Progenitor cell of endocrine pancreas (in vitro differentiated cells): ENCODE data around the gene SLC35D1. TPM values are rescaled to one million over a fixed set of nuclear protein-coding genes. Genes with fewer than 3 reads are reported as not detected.
A peak's percentile ranks its signal among the peaks of the same experiment; 100 is the strongest.

Experiments
- DNase-seq: peaks from one replicate; pipeline ENCODE4 v3.0.0; 2021; ENCODE audit warnings: low spot score; ENCODE audit not compliant: unreplicated experiment
- H3K27ac Mint-ChIP-seq: 2 replicates; pipeline ENCODE4 v1.8.0; 2021; ENCODE audit warnings: mild to moderate bottlenecking, moderate library complexity, mixed read lengths
- H3K27me3 Mint-ChIP-seq: 2 replicates; pipeline ENCODE4 v1.8.0; 2021; ENCODE audit warnings: mixed read lengths
- H3K36me3 Mint-ChIP-seq: 2 replicates; pipeline ENCODE4 v1.8.0; 2022; ENCODE audit warnings: mixed read lengths; ENCODE audit not compliant: insufficient read depth
- H3K4me1 Mint-ChIP-seq: 2 replicates; pipeline ENCODE4 v1.8.0; 2021; ENCODE audit warnings: low read depth, mixed read lengths
- H3K4me3 Mint-ChIP-seq: 2 replicates; pipeline ENCODE4 v1.8.0; 2021; ENCODE audit warnings: low read depth, mild to moderate bottlenecking, moderate library complexity, mixed read lengths
- H3K9me3 Mint-ChIP-seq: 2 replicates; pipeline ENCODE4 v1.8.0; 2021; ENCODE audit warnings: low read depth, mixed read lengths
- CTCF ChIP-seq: fragments of 200-600 bp; sonication (generic); IDR thresholded peaks from one replicate; pipeline ENCODE4 v1.5.0; 2021; ENCODE audit warnings: antibody characterized with exemption, mild to moderate bottlenecking; ENCODE audit not compliant: unreplicated experiment
- total RNA-seq: library from RNA; stranded (reverse); gene quantifications from 2 replicates; pipeline ENCODE4 v1.2.1, GENCODE V29; 2021

The SLC35D1 gene
- total RNA-seq, 1 donor from 2014 or later = 11.9 TPM

- no peaks in the 10 kb centered on the region for H3K27me3 Mint-ChIP-seq
- no peak for TF ChIP-seq CTCF
- no peaks in the 10 kb centered on the region for H3K4me1 Mint-ChIP-seq
- H3K9me3 Mint-ChIP-seq = peaks cover 26% of the 10 kb centered on the region
- H3K27ac Mint-ChIP-seq = no peak overlapping the region
- no peak overlapping the region for H3K4me3 Mint-ChIP-seq
- no peak for DNase-seq
- peaks cover 30% of the 10 kb centered on the region for H3K36me3 Mint-ChIP-seq
These were observed 22.1 kb downstream of the SLC35D1 start for GRCh38 chr1:67031859-67032247.

- Mint-ChIP-seq H3K4me3 (no peak overlapping the region), H3K4me1 (no peaks in the 10 kb centered on the region), H3K27me3 (no peaks in the 10 kb centered on the region), H3K27ac (peak overlapping the region; percentile 45), H3K9me3 (peaks cover 21% of the 10 kb centered on the region), H3K36me3 (peaks cover 26% of the 10 kb centered on the region)
- no peak for TF ChIP-seq CTCF
- DNase-seq = no peak
These were observed 22.7 kb downstream of the SLC35D1 start for GRCh38 chr1:67031121-67031858.

- no peak for DNase-seq
- H3K27ac Mint-ChIP-seq = no peak overlapping the region
- no peaks in the 10 kb centered on the region for H3K27me3 Mint-ChIP-seq
- no peak overlapping the region for H3K4me3 Mint-ChIP-seq
- peaks cover 4% of the 10 kb centered on the region for H3K9me3 Mint-ChIP-seq
- no peaks in the 10 kb centered on the region for H3K4me1 Mint-ChIP-seq
- no peak for TF ChIP-seq CTCF
- peaks cover 16% of the 10 kb centered on the region for H3K36me3 Mint-ChIP-seq
These were observed 24.5 kb downstream of the SLC35D1 start for GRCh38 chr1:67029472-67029871.

GRCh38 chr1:67020765-67021164 is 33.2 kb downstream of the SLC35D1 start:
- TF ChIP-seq CTCF = no peak
- no peaks in the 10 kb centered on the region for H3K27me3 Mint-ChIP-seq
- peak overlapping the region; percentile 11 for H3K27ac Mint-ChIP-seq

GRCh38 chr1:67020304-67020703 is 33.6 kb downstream of the SLC35D1 start:
- Mint-ChIP-seq H3K4me1 (peaks cover 24% of the 10 kb centered on the region), H3K9me3 (no peaks in the 10 kb centered on the region), H3K27ac (peak overlapping the region; percentile 85), H3K27me3 (no peaks in the 10 kb centered on the region), H3K4me3 (no peak overlapping the region), H3K36me3 (peaks cover 12% of the 10 kb centered on the region)
- no peak for TF ChIP-seq CTCF
- no peak for DNase-seq

More at GRCh38 chr1:67020765-67021164, 33.2 kb downstream of the SLC35D1 start:
- peaks cover 24% of the 10 kb centered on the region for H3K4me1 Mint-ChIP-seq
- peaks cover 13% of the 10 kb centered on the region for H3K36me3 Mint-ChIP-seq
- H3K4me3 Mint-ChIP-seq = no peak overlapping the region
- DNase-seq = no peak
- no peaks in the 10 kb centered on the region for H3K9me3 Mint-ChIP-seq
